Ovary (tissue), 9 donors: ENCODE data around the gene CEP112. TPM values are rescaled to one million over a fixed set of nuclear protein-coding genes. Genes with fewer than 3 reads are reported as not detected.
A peak's percentile ranks its signal among the peaks of the same experiment; 100 is the strongest.

ENCODE experiments used
- DNase-seq, 5 donors: peaks; one replicate each; pipeline ENCODE4 v3.0.0-alpha.2; 2019 to 2020
- H3K27ac ChIP-seq, 2 donors: fragments of 200-600 bp; one replicate each; pipeline versions ENCODE4 v1.5.1 to v1.8.0; 2019 to 2022
- H3K27me3 ChIP-seq: fragments of 200-600 bp; one replicate; pipeline ENCODE4 v1.8.0; 2022
- H3K36me3 ChIP-seq: fragments of 200-600 bp; sonication (generic); one replicate; pipeline ENCODE4 v1.5.1; 2019
- H3K4me1 ChIP-seq: one replicate; pipeline ENCODE4 v1.8.1; 2013; ENCODE audit warnings: mild to moderate bottlenecking, moderate library complexity; ENCODE audit not compliant: insufficient read depth
- H3K4me3 ChIP-seq: fragments of 200-600 bp; sonication (generic); one replicate; pipeline ENCODE4 v1.5.1; 2017
- H3K9me3 ChIP-seq, 2 donors: fragments of 200-600 bp in 1 of 2; sonication (generic) in 1 of 2; one replicate each; pipeline versions ENCODE4 v1.5.1 to v1.8.1; 2013 to 2019; ENCODE audit warnings: mild to moderate bottlenecking in 1 of 2, moderate library complexity in 1 of 2
- CTCF ChIP-seq, 3 donors: fragments of 450-650 bp in 2 of 3; fragments of 200-600 bp in 1 of 3; IDR thresholded peaks; one replicate each; pipeline versions ENCODE4 v1.5.1 to v1.8.0; 2016 to 2022; ENCODE audit warnings: antibody characterized with exemption in 3 of 3, mild to moderate bottlenecking in 1 of 3
- EP300 ChIP-seq: sonication (generic); formaldehyde crosslinking; IDR thresholded peaks from one replicate; pipeline ENCODE4 v1.6.1; 2017; ENCODE audit warnings: antibody characterized with exemption
- POLR2A ChIP-seq: fragments of 450-650 bp; IDR thresholded peaks from one replicate; pipeline ENCODE4 v1.6.1; 2017; ENCODE audit warnings: antibody characterized with exemption, mild to moderate bottlenecking, moderate library complexity
- WGBS, 3 donors: extraction: QIAGEN DNeasy Blood & Tissue Kit in 1 of 3; methylation state at CpG; one replicate each; pipeline versions ENCODE4 v1.1.5 to v1.1.7; 2013 to 2017; 5-methylcytosine and 5-hydroxymethylcytosine counted together
- intact Hi-C, 4 donors: fragments of 100-400 bp; cut with DNase I; formaldehyde crosslinking; loops; one replicate each; pipeline versions ENCODE4 v1.11.0 to v1.15.1; 2022 to 2023
- polyA plus RNA-seq, 2 donors: library from polyadenylated mRNA; stranded (reverse); fragments of 200-250 nt in 1 of 2; fragments of 350-450 nt in 1 of 2; fragmentation: Illumina TruSeq in 1 of 2; extraction: RNeasy Lipid Tissue Mini Kit (QIAGEN cat#74804) in 1 of 2; gene quantifications; one replicate each; pipeline ENCODE4 v1.2.3, GENCODE V29; 2013 to 2014
- total RNA-seq, 7 donors: library from RNA; depleted of rRNA in 2 of 7; stranded (reverse); fragments of >200 nt in 2 of 7; fragmentation: NEBNext Ultra II Directional in 3 of 7; extraction: Animal tissue kit (Norgen Biotek cat#: 25700) in 3 of 7; gene quantifications; one replicate each; pipeline versions ENCODE4 v1.1.0 to v1.2.4, GENCODE V29; 2016 to 2023
- donor health status: DM: no; HTN: no; CAD: no; lungs with moderate emphysema.
- donor health status: DM: no; HTN: no; CAD: no.
- donor health status: Bipolar disorder and iron deficiency.
- donor health status: DM: yes; HTN: yes; CAD: no.
- donor health status: DM: no; HTN: no; CAD: no.
- donor health status: DM: yes; HTN: yes; CAD: no.

Gene CEP112
- total and polyA plus RNA-seq, 9 donors, result 9.3 to 25.5 (median 16.9) TPM

GRCh38 chr17:66200685-66201092 lies 8.8 kb upstream of the CEP112 start:
- no peak for TF ChIP-seq CTCF (IDR thresholded peaks at IDR 0.05)
- no peak for TF ChIP-seq POLR2A
- no peak for TF ChIP-seq EP300
- Histone ChIP-seq H3K36me3 (no peaks in the 10 kb centered on the region), H3K27me3 (no peaks in the 10 kb centered on the region), H3K27ac (no peak overlapping the region), H3K4me1 (no peaks in the 10 kb centered on the region), H3K4me3 (no peak overlapping the region), H3K9me3 (no peaks in the 10 kb centered on the region)
- WGBS, 3 donors, result 7 to 9% (median 8%) methylated on average over 3 of the region's 3 CpGs
- no peak for DNase-seq
- intact Hi-C loops, result no loop called here

- no peak overlapping the region for H3K27ac ChIP-seq
- WGBS, 3 donors, result 89 to 97% (median 92%) methylated on average over 8 of the region's 8 CpGs
- H3K9me3 ChIP-seq, result no peaks in the 10 kb centered on the region
- DNase-seq, result no peak
- no peaks in the 10 kb centered on the region for H3K4me1 ChIP-seq
- intact Hi-C loops, result no loop called here
- H3K4me3 ChIP-seq, result no peak overlapping the region
- TF ChIP-seq CTCF (IDR thresholded peaks at IDR 0.05) (no peak), EP300 (no peak), POLR2A (no peak)
- no peaks in the 10 kb centered on the region for H3K27me3 ChIP-seq
- no peaks in the 10 kb centered on the region for H3K36me3 ChIP-seq
Measured at GRCh38 chr17:66198242-66198641, 6.3 kb upstream of the CEP112 start.

- no peak for TF ChIP-seq CTCF (IDR thresholded peaks at IDR 0.05)
- no peak for TF ChIP-seq EP300
- TF ChIP-seq POLR2A, result no peak
- no peaks in the 10 kb centered on the region for H3K36me3 ChIP-seq
- no peaks in the 10 kb centered on the region for H3K4me1 ChIP-seq
- H3K4me3 ChIP-seq, result peak overlapping the region; percentile 67
- no peak for DNase-seq
- no peaks in the 10 kb centered on the region for H3K9me3 ChIP-seq
- H3K27me3 ChIP-seq, result no peaks in the 10 kb centered on the region
- H3K27ac ChIP-seq, result peak overlapping the region in 1 of 2 donors; percentile 24
- 1% methylated on average over 10 of the region's 10 CpGs for WGBS, 3 donors
- intact Hi-C loops, result no loop called here
Measured at GRCh38 chr17:66192378-66192687, 400 bp upstream of the CEP112 start.

- Histone ChIP-seq H3K27me3 (no peaks in the 10 kb centered on the region), H3K9me3 (no peaks in the 10 kb centered on the region), H3K4me3 (peak overlapping the region; percentile 67), H3K36me3 (no peaks in the 10 kb centered on the region), H3K4me1 (no peaks in the 10 kb centered on the region), H3K27ac (peak overlapping the region in 1 of 2 donors; percentile 24)
- 2 to 4% (median 2%) methylated on average over 16 of the region's 16 CpGs for WGBS, 3 donors
- intact Hi-C loops, result no loop called here
- DNase-seq, result no peak
- TF ChIP-seq POLR2A, result no peak
- no peak for TF ChIP-seq CTCF (IDR thresholded peaks at IDR 0.05)
- TF ChIP-seq EP300, result no peak
Measured at GRCh38 chr17:66190738-66191592, 968 bp downstream of the CEP112 start.
